VCaP (cell line): ENCODE measurements around the gene PPDPF.
"Not testable (repeated sequence)": the region's sequence is repeated elsewhere in the genome, so short reads cannot be mapped to it uniquely, and the experiment has no call there.

Experiments
- H3K27ac ChIP-seq: fragments of 450-650 bp; 2 replicates; pipeline ENCODE4 v1.5.1; 2017
- TF ChIP-seq, protein P1 (sequence below): fragments of 450-650 bp; conservative IDR thresholded peaks from 2 replicates; pipeline ENCODE4 v1.5.1; 2017; ENCODE audit warnings: mild to moderate bottlenecking, moderate library complexity

PPDPF gene

DNA sequence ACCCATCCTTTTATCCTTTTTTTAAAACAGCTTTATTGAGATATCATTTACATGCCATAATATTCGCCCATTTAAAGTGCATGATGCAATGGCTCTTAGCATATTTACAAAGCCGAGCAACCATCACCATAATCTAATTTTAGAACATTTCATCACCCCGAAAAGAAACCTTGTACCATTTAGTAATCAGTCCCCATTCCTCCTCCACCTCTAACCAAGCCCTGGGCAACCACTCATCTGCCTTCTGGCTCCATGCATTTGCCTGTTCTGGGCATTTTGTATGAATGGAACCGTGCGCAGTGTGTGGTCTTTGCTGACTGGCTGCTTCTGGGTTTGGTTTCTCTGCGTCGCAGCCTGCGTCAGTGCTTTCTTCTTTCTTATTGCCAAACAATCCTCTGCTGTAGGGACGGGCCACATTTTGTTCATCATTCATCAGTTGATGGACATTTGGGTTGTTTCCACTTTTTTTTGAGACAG lies 11.4 kb upstream of the PPDPF start:
- TF ChIP-seq, protein P1, sequence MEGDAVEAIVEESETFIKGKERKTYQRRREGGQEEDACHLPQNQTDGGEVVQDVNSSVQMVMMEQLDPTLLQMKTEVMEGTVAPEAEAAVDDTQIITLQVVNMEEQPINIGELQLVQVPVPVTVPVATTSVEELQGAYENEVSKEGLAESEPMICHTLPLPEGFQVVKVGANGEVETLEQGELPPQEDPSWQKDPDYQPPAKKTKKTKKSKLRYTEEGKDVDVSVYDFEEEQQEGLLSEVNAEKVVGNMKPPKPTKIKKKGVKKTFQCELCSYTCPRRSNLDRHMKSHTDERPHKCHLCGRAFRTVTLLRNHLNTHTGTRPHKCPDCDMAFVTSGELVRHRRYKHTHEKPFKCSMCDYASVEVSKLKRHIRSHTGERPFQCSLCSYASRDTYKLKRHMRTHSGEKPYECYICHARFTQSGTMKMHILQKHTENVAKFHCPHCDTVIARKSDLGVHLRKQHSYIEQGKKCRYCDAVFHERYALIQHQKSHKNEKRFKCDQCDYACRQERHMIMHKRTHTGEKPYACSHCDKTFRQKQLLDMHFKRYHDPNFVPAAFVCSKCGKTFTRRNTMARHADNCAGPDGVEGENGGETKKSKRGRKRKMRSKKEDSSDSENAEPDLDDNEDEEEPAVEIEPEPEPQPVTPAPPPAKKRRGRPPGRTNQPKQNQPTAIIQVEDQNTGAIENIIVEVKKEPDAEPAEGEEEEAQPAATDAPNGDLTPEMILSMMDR, result no peak
- H3K27ac ChIP-seq, result no peak overlapping the region

DNA sequence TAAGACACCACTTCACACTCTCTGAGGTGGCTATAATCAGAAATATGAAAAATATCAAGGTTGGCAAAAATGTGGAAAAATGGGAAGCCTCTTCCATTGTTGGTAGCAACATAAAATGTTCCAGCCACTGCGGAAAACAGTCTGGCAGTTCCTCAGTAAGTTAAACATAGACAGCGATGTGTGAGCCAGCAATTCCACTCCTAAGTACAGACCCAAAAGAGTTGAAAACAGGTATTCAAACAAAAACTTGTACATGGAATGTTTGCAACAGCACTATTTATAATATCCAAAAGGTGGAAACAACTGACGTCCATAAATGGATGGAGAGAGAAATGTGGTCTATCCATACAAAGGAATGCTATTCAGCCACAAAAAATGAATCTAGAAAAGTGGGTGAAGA lies 7.4 kb upstream of the PPDPF start:
- TF ChIP-seq, protein P1, result no peak
- no peak overlapping the region for H3K27ac ChIP-seq

DNA sequence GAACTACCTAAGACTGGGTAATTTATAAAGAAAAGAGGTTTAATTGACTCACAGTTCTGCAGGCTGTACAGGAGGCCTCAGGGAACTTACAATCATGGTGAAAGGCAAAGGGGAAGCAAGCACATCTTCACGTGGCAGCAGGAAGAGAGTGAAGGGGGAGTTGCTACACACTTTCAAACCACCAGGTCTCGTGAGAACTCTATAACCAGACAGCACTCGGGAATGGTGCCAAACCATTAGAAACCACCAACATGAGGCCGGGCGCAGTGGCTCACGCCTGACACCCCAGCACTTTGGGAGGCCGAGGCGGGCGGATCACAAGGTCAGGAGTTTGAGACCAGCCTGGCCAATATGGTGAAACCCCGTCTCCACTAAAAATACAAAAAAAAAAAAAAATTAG lies 6.0 kb upstream of the PPDPF start:
- H3K27ac ChIP-seq, result not testable (repeated sequence)

DNA sequence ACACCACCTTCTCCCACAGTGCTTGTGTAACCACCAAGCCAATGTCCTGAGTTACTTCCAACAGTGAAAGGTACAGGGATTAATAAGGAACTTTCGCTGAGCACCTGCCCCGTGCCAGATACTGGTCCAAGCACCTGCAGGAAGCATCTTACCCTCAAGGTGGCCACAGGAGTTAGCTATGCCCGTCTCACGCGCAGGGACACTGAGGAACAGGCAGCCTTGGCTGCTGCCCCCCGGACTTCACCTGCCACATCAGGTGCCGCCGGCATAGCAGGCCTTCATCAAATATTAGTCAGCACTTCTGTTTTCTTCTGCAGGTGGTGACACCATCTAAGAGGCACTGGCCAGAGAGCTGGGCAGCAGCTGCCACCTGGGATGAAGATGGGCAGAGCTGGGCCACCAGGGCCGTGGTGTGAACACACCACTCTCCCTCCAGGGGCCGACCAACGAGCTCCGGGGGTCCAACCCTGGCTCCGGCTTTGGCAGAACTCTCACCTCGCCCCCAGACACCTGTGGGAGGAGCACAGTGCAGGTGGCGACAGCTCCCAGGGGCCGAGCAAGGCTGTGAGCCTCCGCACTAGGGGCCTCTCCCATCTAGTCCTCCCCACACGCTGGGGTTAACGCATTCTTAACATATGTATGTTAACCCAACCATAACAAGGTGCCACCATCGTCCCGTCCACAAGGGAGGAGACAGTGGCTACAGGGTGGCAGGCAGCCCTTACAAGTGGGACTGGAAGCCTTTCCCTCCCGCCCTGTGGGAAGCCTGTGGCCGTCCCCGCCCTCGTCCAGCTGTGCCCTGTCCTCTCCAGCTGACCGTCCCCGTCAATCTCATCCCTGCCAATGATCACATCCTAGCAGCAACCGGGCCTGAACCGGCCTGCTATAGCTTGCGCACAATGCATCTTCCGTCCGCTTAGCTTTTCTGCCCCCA lies 2.9 kb upstream of the PPDPF start:
- H3K27ac ChIP-seq, result no peak overlapping the region
- TF ChIP-seq, protein P1, result no peak

DNA sequence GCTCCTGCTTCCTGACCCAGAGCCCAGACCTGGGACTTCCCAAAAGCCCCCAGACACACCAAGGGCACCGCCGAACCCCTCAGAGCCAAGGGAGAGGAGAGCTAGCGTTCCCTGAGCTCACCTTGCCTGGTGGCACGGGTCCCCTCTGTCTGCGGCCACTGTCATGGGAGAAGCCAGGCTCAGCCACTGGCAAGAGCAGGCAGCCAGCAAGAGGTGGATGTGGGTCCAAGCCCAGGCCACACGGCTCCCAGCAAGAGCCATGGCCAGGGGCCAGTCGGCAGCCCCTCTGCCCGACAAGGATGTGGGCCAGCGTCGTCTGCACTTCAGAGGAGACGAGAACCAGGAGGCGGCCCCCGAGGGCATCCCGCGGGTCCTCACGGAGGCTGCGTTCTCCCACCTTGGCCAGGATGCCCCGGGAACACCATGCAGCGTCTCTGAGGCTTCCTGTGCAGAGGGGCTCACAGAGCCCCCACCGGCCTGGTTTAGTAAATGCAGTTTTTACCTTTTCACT lies 2.2 kb upstream of the PPDPF start:
- TF ChIP-seq, protein P1, result no peak
- H3K27ac ChIP-seq, result no peak overlapping the region

DNA sequence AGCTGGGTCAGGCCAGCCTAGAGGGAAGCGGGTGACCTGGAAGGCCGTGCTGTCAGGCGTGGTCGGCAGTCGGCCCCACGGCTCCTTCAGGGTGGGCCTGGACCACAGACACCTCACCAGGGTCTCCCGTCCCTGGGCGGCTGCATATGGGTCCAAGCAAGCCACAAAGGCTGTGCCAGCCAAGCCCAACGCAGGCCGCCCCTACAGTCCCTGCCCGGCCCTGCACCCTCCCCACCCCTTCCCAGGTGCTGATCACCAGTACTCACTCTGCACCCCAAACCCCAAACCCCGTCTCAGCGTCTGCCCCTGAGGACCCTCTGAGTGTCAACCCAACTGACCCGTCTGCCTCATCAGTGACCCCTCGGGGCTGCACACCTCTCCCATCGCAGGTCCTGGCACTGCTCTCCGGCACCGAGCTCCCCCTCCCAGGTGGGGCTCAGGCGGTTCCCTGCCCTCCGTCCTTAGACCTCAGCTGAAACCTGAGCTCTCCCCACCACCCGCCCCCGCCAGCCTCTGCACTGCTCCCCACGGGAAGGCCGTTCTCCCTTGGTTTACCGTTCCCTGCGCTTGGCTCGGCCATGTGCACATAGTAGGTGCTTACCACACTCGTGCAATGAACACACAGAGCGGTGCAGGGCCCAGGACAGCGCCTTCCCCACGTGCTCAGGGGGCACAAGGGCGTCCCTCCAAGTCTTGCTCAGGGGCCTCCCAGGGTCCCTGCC lies 1.5 kb upstream of the PPDPF start:
- peak overlapping the region; percentile 96 for H3K27ac ChIP-seq
- TF ChIP-seq, protein P1, result no peak

DNA sequence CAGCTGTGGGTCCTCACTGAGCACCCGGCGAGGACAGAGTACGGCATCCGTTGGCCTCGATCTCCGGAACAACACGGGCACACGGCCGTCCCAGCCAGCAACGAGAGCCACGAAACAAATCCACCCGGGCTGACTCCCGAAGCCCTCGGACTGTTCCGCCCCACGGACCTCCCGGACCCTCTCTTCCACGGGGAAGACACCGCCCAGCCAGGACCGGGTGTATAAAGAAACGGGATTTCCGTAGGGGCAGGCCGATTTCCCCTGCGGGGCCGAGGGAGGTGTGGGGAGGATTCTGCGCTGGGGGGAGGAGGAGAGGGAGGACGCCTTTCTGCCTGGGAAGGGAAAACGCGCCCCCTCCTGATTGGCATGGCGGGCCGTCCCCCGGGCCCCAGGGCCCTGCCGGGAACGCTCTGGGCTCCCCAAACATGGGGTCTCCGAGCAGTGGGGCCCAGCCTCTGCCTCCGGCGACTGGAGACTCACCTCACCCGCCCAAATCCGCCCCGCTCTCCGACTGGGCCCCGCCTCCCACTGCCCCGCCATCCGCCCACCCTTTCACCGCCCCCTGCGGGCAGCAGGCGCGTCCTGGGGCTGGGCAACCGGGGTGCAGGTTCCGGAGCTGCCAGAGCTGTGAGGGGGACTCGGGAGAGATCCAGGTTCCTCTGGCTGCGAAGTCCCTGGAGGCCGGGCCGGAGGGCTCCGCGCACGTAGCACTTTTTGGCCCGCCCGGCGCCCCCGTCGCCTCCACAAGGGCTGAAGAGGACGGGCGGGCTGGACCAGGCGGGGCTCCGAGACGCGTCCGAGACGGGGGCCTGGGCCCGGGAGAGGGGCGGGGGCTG lies 679 bp upstream of the PPDPF start:
- peak overlapping the region; percentile 96 for H3K27ac ChIP-seq
- TF ChIP-seq, protein P1, result peak; percentile 41
